IPS-15b (cell line): ENCODE data around the gene SOCS1.
"Not testable (repeated sequence)": the region's sequence is repeated elsewhere in the genome, so short reads cannot be mapped to it uniquely, and the experiment has no call there.

ENCODE experiments used
- H3K27me3 ChIP-seq: one replicate; pipeline ENCODE4 v1.6.1; 2013; ENCODE audit warnings: low read length; ENCODE audit not compliant: control insufficient read depth, insufficient read depth
- H3K36me3 ChIP-seq: one replicate; pipeline ENCODE4 v1.6.1; 2013; ENCODE audit warnings: low read length; ENCODE audit not compliant: control insufficient read depth, insufficient read depth
- H3K4me1 ChIP-seq: one replicate; pipeline ENCODE4 v1.6.1; 2013; ENCODE audit warnings: mild to moderate bottlenecking, low read length; ENCODE audit not compliant: control insufficient read depth, insufficient read depth
- H3K4me3 ChIP-seq: one replicate; pipeline ENCODE4 v1.5.1; 2013; ENCODE audit warnings: low read depth, low read length
- H3K9ac ChIP-seq: one replicate; pipeline ENCODE4 v1.6.1; 2013; ENCODE audit warnings: low read depth, mild to moderate bottlenecking, low read length
- H3K9me3 ChIP-seq: one replicate; pipeline ENCODE4 v1.6.1; 2013; ENCODE audit warnings: mild to moderate bottlenecking, low read length; ENCODE audit not compliant: control insufficient read depth, insufficient read depth

SOCS1 gene, protein sequence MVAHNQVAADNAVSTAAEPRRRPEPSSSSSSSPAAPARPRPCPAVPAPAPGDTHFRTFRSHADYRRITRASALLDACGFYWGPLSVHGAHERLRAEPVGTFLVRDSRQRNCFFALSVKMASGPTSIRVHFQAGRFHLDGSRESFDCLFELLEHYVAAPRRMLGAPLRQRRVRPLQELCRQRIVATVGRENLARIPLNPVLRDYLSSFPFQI

DNA sequence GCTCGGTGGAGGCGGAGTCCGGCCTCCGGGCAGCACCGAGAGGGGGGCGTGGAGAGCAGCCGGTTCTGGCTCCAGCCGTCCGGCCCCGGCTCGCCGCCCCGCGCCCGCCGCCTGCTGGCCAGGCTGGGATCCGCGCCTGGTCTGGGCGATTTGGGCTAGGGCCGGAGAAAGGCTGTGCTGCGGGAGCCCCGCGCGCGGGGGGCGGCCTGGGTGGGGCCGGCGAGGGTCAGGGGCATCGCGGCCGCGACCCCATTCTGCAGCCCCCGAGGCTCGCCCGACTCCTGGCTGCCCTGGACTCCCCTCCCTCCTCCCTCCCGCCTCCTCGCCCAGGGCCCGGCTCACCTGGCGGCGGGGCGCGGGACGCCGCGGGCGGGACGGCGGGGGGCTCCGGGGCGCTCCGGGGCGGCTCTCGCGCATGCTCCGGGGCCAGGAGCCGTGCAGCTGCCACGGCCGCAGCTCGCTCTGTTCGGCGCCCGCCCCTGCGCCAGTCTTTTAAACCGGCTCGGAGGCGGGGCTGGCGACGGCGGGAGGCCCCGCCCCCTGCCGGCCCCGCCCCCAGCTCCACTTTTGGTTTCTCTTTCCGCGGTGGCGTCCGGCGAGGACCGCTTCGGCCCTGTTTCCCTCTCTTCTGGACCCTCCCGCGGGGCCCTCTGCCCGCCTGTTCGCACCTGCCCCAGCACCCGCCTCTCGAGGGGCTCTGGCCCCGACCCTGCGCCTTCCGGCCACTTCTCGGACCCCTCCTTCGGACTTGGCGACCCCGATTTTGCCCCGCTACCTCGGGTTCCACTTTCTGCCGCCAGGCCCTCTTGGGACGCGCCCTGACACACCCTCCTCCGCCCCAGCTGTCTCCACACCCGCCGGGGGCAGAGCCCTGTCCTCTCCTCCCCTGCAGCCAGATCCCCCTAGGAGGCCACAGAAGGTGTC, at the start of gene SOCS1:
Gene SOCS1, minus strand, starts transcription at position 468 of the 924 bp plus-strand sequence. CDS start 726 bp downstream, outside the sequence.
- Histone ChIP-seq H3K4me3 (peak within 1 kb of the TSS; percentile 75), H3K27me3 (peaks cover 2% of the 10 kb centered on the region), H3K4me1 (peaks cover 8% of the 10 kb centered on the region), H3K36me3 (peaks cover 16% of the 10 kb centered on the region), H3K9ac (peak within 1 kb of the TSS; percentile 81), H3K9me3 (no peaks in the 10 kb centered on the region)

GRCh38 chr16:11303405-11304138, 47.6 kb upstream of the SOCS1 start:
- Histone ChIP-seq H3K9ac (no peak overlapping the region), H3K4me3 (no peak overlapping the region), H3K9me3 (no peaks in the 10 kb centered on the region), H3K4me1 (peaks cover 2% of the 10 kb centered on the region), H3K36me3 (no peaks in the 10 kb centered on the region), H3K27me3 (no peaks in the 10 kb centered on the region)

DNA sequence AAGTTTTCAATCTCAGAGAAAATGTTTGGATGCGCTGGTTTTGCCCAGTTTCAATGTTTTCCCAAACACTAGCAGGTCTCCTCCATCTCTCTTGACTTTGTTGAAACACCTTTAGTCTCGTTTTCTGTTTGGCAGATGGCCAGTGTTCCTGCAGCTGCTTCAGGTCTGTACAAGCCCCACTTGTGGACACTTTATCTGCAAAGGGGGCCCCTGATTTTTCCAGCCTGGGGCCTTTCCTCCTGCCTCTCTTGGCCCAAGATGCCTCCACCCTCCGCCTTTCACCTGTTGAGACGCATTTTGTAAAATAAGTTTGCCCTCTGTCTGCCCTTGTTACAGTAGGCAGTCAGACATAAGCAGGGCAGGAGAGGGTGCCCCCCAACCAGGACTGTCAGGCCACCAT, 47.0 kb upstream of the SOCS1 start:
- no peaks in the 10 kb centered on the region for H3K9me3 ChIP-seq
- H3K4me1 ChIP-seq = peaks cover 1% of the 10 kb centered on the region
- no peak overlapping the region for H3K4me3 ChIP-seq
- H3K27me3 ChIP-seq = no peaks in the 10 kb centered on the region
- H3K36me3 ChIP-seq = no peaks in the 10 kb centered on the region
- H3K9ac ChIP-seq = no peak overlapping the region

GRCh38 chr16:11301645-11302501, 45.9 kb upstream of the SOCS1 start:
- Histone ChIP-seq H3K36me3 (no peaks in the 10 kb centered on the region), H3K27me3 (no peaks in the 10 kb centered on the region), H3K9ac (no peak overlapping the region), H3K4me1 (peaks cover 6% of the 10 kb centered on the region), H3K9me3 (no peaks in the 10 kb centered on the region), H3K4me3 (no peak overlapping the region)

DNA sequence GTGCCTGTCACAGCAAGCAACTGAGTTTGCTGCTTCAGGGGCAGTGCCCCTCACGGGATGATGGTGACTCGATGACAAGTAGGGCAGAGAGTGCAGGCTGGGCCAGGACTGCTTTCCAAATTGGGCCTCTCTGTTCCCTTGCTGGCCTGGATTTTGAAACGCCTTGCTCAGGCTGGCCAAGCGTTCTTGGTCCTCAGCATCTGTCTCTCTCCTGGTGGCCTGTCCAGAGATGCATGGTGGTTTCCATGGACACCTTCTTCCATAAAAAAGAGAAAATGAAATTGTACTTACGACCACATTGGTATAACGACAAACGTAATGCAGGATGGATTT, 44.5 kb upstream of the SOCS1 start:
- Histone ChIP-seq H3K9me3 (no peaks in the 10 kb centered on the region), H3K9ac (no peak overlapping the region), H3K27me3 (no peaks in the 10 kb centered on the region), H3K36me3 (no peaks in the 10 kb centered on the region), H3K4me3 (no peak overlapping the region), H3K4me1 (peaks cover 6% of the 10 kb centered on the region)

GRCh38 chr16:11299865-11300559, 44.0 kb upstream of the SOCS1 start:
- no peaks in the 10 kb centered on the region for H3K36me3 ChIP-seq
- H3K9me3 ChIP-seq = no peaks in the 10 kb centered on the region
- H3K9ac ChIP-seq = no peak overlapping the region
- H3K4me3 ChIP-seq = no peak overlapping the region
- H3K27me3 ChIP-seq = no peaks in the 10 kb centered on the region
- peaks cover 6% of the 10 kb centered on the region for H3K4me1 ChIP-seq

GRCh38 chr16:11298950-11299547, 43.0 kb upstream of the SOCS1 start:
- H3K4me1 ChIP-seq, H3K9me3 ChIP-seq, H3K9ac ChIP-seq: not testable (repeated sequence)

DNA sequence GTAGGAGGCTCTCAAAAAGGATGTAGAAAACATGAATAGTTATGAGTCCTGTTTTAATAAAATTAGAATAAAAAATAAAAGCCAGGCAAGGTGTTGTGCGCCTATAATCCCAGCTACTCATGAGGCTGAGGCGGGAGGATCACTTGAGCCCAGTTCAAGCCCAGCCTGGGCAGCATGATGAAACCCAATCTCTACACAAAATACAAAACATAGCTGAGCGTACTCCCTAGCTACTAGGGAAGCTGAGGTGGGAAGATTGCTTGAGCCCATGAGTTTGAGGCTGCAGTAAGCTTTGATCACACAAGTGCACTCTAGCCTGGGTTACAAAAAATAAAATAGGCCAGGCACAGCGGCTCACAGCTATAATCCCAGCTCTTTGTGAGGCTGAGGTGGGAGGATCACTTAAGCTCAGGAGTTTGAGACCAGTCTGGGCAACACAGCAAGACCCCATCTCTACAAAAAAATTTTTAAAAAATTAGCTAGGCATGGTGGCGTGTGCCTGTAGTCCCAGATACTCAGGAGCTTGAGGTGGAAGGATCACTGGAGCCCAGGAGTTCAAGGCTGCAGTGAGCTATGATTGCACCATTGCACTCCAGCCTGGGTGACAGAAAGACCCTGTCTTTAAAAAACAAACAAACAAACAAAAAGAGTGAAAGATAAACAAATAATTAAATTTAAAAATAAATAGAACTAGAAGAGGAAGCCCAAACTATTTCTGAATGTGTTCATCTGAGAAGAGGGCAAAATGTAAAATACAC, 42.3 kb upstream of the SOCS1 start:
- Histone ChIP-seq H3K4me3 (no peak overlapping the region), H3K9me3 (no peaks in the 10 kb centered on the region), H3K36me3 (no peaks in the 10 kb centered on the region), H3K27me3 (no peaks in the 10 kb centered on the region), H3K4me1 (peaks cover 6% of the 10 kb centered on the region), H3K9ac (no peak overlapping the region)

More at GRCh38 chr16:11298950-11299547, 43.0 kb upstream of the SOCS1 start:
- not testable (repeated sequence) for H3K36me3 ChIP-seq, H3K27me3 ChIP-seq, H3K4me3 ChIP-seq

DNA sequence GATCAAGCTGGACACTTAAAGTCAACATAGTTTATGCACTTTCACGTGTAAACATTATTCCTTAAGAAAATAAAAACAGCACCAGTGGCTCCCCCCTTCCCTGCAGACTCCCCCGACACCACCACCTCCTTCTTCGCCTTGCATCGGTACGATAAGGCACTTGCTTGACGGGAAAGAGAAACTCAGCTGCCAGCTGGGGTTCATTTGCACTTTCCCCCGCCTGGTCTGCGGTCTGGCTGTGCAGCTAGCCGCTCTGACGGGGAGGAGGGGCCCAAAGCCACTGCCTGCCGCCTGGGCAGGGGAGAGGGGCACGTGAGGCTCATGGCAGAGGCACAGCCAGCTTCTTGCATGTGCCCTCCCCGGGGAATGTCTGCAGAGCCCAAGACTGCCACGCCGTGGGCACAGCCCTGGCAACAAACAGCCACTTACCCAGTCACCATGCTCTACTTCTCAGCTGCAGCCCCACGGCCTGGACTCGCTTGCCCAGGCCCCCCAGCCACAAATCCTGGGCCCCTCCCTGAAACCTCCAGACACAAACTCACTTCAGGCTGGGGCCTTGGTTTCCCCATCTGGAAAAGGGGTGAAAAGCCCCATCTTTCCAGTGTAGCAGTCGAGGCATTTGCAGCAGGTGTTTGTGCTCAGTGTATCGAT, 41.6 kb upstream of the SOCS1 start:
- Histone ChIP-seq H3K4me1 (peaks cover 6% of the 10 kb centered on the region), H3K4me3 (no peak overlapping the region), H3K9ac (no peak overlapping the region), H3K27me3 (no peaks in the 10 kb centered on the region), H3K9me3 (no peaks in the 10 kb centered on the region), H3K36me3 (no peaks in the 10 kb centered on the region)
